ENCODE data around the gene FKBP8.

DNA sequence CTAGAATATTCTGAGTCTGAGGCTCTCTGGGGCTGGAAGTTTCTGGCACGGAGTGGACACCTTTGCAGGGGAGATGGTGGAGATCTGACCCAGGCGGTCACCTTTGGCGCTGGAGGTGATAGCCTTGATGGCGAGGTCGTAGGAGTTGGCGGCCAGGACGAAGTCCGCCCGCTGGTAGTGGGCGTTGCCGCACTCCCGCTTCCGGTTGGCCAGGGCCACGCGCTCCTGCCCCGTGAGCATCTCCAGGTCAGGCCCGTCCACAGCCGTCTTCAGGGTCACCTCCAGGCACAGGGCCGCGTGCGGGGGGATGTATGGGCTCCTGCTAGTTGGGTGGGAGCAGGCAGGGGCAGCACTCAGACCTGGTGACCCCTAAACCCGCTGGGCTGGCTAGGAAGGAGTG is 5.3 kb downstream of the FKBP8 start:
- TF ChIP-seq, protein P1, sequence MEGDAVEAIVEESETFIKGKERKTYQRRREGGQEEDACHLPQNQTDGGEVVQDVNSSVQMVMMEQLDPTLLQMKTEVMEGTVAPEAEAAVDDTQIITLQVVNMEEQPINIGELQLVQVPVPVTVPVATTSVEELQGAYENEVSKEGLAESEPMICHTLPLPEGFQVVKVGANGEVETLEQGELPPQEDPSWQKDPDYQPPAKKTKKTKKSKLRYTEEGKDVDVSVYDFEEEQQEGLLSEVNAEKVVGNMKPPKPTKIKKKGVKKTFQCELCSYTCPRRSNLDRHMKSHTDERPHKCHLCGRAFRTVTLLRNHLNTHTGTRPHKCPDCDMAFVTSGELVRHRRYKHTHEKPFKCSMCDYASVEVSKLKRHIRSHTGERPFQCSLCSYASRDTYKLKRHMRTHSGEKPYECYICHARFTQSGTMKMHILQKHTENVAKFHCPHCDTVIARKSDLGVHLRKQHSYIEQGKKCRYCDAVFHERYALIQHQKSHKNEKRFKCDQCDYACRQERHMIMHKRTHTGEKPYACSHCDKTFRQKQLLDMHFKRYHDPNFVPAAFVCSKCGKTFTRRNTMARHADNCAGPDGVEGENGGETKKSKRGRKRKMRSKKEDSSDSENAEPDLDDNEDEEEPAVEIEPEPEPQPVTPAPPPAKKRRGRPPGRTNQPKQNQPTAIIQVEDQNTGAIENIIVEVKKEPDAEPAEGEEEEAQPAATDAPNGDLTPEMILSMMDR (IDR thresholded peaks at IDR 0.05): no peak
- TF ChIP-seq ZBTB43 (CRISPR knock-in tag; IDR thresholded peaks at IDR 0.05): no peak

Data from WTC11 (cell line).